SK-N-SH (cell line): ENCODE results near the gene LRRC75A. TPM values are rescaled to one million over a fixed set of nuclear protein-coding genes. Genes with fewer than 3 reads are reported as not detected.

ENCODE experiments used
- CTCF ChIA-PET: fragments of 300-600, 350-600 bp; formaldehyde crosslinking; extraction: SDS; loops from one replicate; lab custom pipeline; 2021; lab: Yijun Ruan, JAX
- POLR2A ChIA-PET: fragments of 350-600 bp; sonication (Branson Sonifier 250); formaldehyde crosslinking; extraction: SDS; loops from one replicate; lab custom pipeline; 2020; ENCODE audit warnings: antibody characterized with exemption, inconsistent platforms; lab: Yijun Ruan, JAX
- DNase-seq: peaks from one replicate; pipeline ENCODE4 v3.0.0; 2012
- H2AFZ ChIP-seq: fragments of 200-600 bp; sonication (generic); 2 replicates; pipeline ENCODE4 v1.8.1; 2016; ENCODE audit warnings: antibody characterized with exemption, mild to moderate bottlenecking, low read depth
- H3F3A ChIP-seq: fragments of 200-600 bp; sonication (generic); replicated peaks from 2 replicates; pipeline ENCODE3; 2016; ENCODE audit warnings: antibody characterized with exemption, mild to moderate bottlenecking; ENCODE audit not compliant: insufficient read depth
- H3K27ac ChIP-seq, 2 experiments: fragments of 200-500 bp in 1 of 2; fragments of 200-600 bp in 1 of 2; sonication (Bioruptor generic) in 1 of 2; sonication (generic), shearing (Covaris generic) in 1 of 2; 2 replicates each; pipeline versions ENCODE4 v1.5.1 to v1.6.1; 2014 to 2016; ENCODE audit warnings: low read depth in 2 of 2, inconsistent platforms in 1 of 2, low read length in 1 of 2, mild to moderate bottlenecking in 1 of 2, mixed read lengths in 1 of 2
- H3K27me3 ChIP-seq: fragments of 200-600 bp; sonication (generic), shearing (Covaris generic); 2 replicates; pipeline ENCODE4 v1.6.1; 2016; ENCODE audit warnings: mixed run types; ENCODE audit not compliant: insufficient read depth
- H3K36me3 ChIP-seq, 2 experiments: fragments of 200-500 bp in 1 of 2; fragments of 200-600 bp in 1 of 2; sonication (Bioruptor generic) in 1 of 2; sonication (generic) in 1 of 2; replicated peaks in 1 of 2; 2 replicates each; pipeline versions ENCODE3 to v1.5.1; 2014 to 2016; ENCODE audit warnings: low read length in 1 of 2, mild to moderate bottlenecking in 1 of 2; ENCODE audit not compliant: insufficient read depth in 2 of 2, control insufficient read depth in 1 of 2
- H3K4me1 ChIP-seq, 2 experiments: fragments of 200-500 bp in 1 of 2; fragments of 200-600 bp in 1 of 2; sonication (Bioruptor generic) in 1 of 2; sonication (generic), shearing (Covaris generic) in 1 of 2; 2 replicates each; pipeline versions ENCODE4 v1.5.1 to v1.6.1; 2014 to 2016; ENCODE audit warnings: low read depth in 1 of 2, low read length in 1 of 2, mixed run types in 1 of 2; ENCODE audit not compliant: insufficient read depth in 2 of 2, control insufficient read depth in 1 of 2
- H3K4me2 ChIP-seq: fragments of 200-600 bp; sonication (generic), shearing (Covaris generic); 2 replicates; pipeline ENCODE4 v1.6.1; 2017; ENCODE audit warnings: mixed run types
- H3K4me3 ChIP-seq, 2 experiments: fragments of 200-500 bp in 1 of 2; fragments of 200-600 bp in 1 of 2; sonication (Bioruptor generic) in 1 of 2; sonication (generic), shearing (Covaris generic) in 1 of 2; 2 replicates each; pipeline versions ENCODE4 v1.5.1 to v1.8.1; 2014 to 2016; ENCODE audit warnings: low read depth in 2 of 2, inconsistent platforms in 1 of 2, low read length in 1 of 2, mild to moderate bottlenecking in 1 of 2, mixed read lengths in 1 of 2, moderate library complexity in 1 of 2
- H3K79me2 ChIP-seq: fragments of 200-600 bp; sonication (generic); 2 replicates; pipeline ENCODE4 v1.8.1; 2017; ENCODE audit warnings: mild to moderate bottlenecking; ENCODE audit not compliant: insufficient read depth
- H3K9ac ChIP-seq: fragments of 200-600 bp; sonication (generic); 2 replicates; pipeline ENCODE4 v1.6.1; 2017; ENCODE audit warnings: mixed run types
- H3K9me2 ChIP-seq: fragments of 200-600 bp; sonication (generic); 2 replicates; pipeline ENCODE4 v1.6.1; 2017; ENCODE audit warnings: mixed run types
- H3K9me3 ChIP-seq: fragments of 200-600 bp; sonication (generic); 2 replicates; pipeline ENCODE4 v1.6.1; 2017; ENCODE audit warnings: mixed run types, mild to moderate bottlenecking, moderate library complexity
- H4K20me1 ChIP-seq: fragments of 200-600 bp; sonication (generic); 2 replicates; pipeline ENCODE4 v1.6.1; 2017; ENCODE audit warnings: mild to moderate bottlenecking, mixed run types; ENCODE audit not compliant: insufficient read depth
- CHD2 ChIP-seq: fragments of 150-350 bp; IDR thresholded peaks from 2 replicates; pipeline ENCODE4 v1.6.1; 2018; ENCODE audit warnings: low read length; ENCODE audit not compliant: partially characterized antibody
- ELF1 ChIP-seq: IDR thresholded peaks from 2 replicates; pipeline ENCODE4 v1.4.0; 2012
- FOSL2 ChIP-seq: IDR thresholded peaks from 2 replicates; pipeline ENCODE4 v1.4.0; 2012; ENCODE audit warnings: low read depth, mild to moderate bottlenecking, moderate library complexity, borderline replicate concordance
- GATA2 ChIP-seq: sonication (generic); formaldehyde crosslinking; IDR thresholded peaks from 2 replicates; pipeline ENCODE4 v1.5.0; 2020; ENCODE audit warnings: mild to moderate bottlenecking, missing genetic modification reagents
- IRF3 ChIP-seq: fragments of 150-350 bp; IDR thresholded peaks from 2 replicates; pipeline ENCODE4 v1.6.1; 2016; ENCODE audit warnings: mild to moderate bottlenecking, low read depth, low read length
- MEF2A ChIP-seq: IDR thresholded peaks from 2 replicates; pipeline ENCODE4 v1.4.0; 2012; ENCODE audit warnings: low read depth, borderline replicate concordance
- NFIC ChIP-seq: IDR thresholded peaks from 2 replicates; pipeline ENCODE4 v1.4.0; 2012; ENCODE audit warnings: borderline replicate concordance
- NRF1 ChIP-seq: IDR thresholded peaks from 2 replicates; pipeline ENCODE4 v1.6.1; 2012; ENCODE audit warnings: low read depth, mild to moderate bottlenecking, low read length
- POLR2AphosphoS5 ChIP-seq: IDR thresholded peaks from 2 replicates; pipeline ENCODE4 v1.6.1; 2012; ENCODE audit warnings: low read depth, low read length
- RAD21 ChIP-seq: IDR thresholded peaks from 2 replicates; pipeline ENCODE4 v1.6.1; 2012; ENCODE audit warnings: mild to moderate bottlenecking, low read length
- REST ChIP-seq: IDR thresholded peaks from 2 replicates; pipeline ENCODE4 v1.6.1; 2012; ENCODE audit warnings: mild to moderate bottlenecking, low read depth, low read length, moderate library complexity
- RFX5 ChIP-seq: IDR thresholded peaks from 2 replicates; pipeline ENCODE4 v1.6.1; 2012; ENCODE audit warnings: mild to moderate bottlenecking, improper control_type of control experiment, low read length
- RXRA ChIP-seq: IDR thresholded peaks from 2 replicates; pipeline ENCODE4 v1.4.0; 2012; ENCODE audit warnings: low read depth, mild to moderate bottlenecking, borderline replicate concordance
- SMC3 ChIP-seq: IDR thresholded peaks from 2 replicates; pipeline ENCODE4 v1.6.1; 2012; ENCODE audit warnings: low read depth, low read length, improper control_type of control experiment
- TAF1 ChIP-seq: IDR thresholded peaks from 2 replicates; pipeline ENCODE4 v1.6.1; 2012; ENCODE audit warnings: low read depth, mild to moderate bottlenecking, low read length, moderate library complexity, borderline replicate concordance
- ZBTB33 ChIP-seq: IDR thresholded peaks from 2 replicates; pipeline ENCODE4 v1.4.0; 2012; ENCODE audit warnings: low read depth, borderline replicate concordance
- WGBS: methylation state at CpG from one replicate; pipeline ENCODE4 v1.1.6; 2017; ENCODE audit warnings: low lambda C conversion rate; 5-methylcytosine and 5-hydroxymethylcytosine counted together
- polyA plus RNA-seq, 3 experiments: library from polyadenylated mRNA; depleted of rRNA; stranded (reverse); fragments of >200 nt; gene quantifications; 2 replicates each; pipeline ENCODE4 v1.2.3, GENCODE V29; 2012

LRRC75A gene
- polyA plus RNA-seq, 1 of the 3 experiments (the other 2 are of a cell fraction) = 1.2 TPM

- 67% methylated on average over 12 of the region's 12 CpGs for WGBS
- no peak for DNase-seq
- Histone ChIP-seq H3K4me1 (peaks cover 0 to 4% of the 10 kb centered on the region in 2 experiments; a peak in 1 of 4 replicates), H3K36me3 (no peaks in the 10 kb centered on the region), H2AFZ (no peak overlapping the region), H3K27ac (no peak overlapping the region), H3K4me2 (no peak overlapping the region), H3K9ac (no peak overlapping the region), H3K4me3 (no peak overlapping the region), H4K20me1 (no peaks in the 10 kb centered on the region), H3K27me3 (peaks cover 29% of the 10 kb centered on the region; the same call in 1 of the 2 replicates), H3K9me3 (no peaks in the 10 kb centered on the region), H3K79me2 (no peaks in the 10 kb centered on the region), H3F3A (no peaks in the 10 kb centered on the region), H3K9me2 (no peaks in the 10 kb centered on the region)
- TF ChIP-seq ZBTB33 = no peak
- TF ChIP-seq FOSL2 = no peak
- TF ChIP-seq RFX5 = no peak
- CTCF ChIA-PET = interaction anchor here (1.2 to 3.7 kb wide), 4 partner anchors 21 to 45 kb away, joined by 3 to 15 read pairs (median 7); no protein-coding TSS in a partner anchor
- POLR2A ChIA-PET = no interaction called here
Measured at GRCh38 chr17:16495980-16496819, 4.2 kb upstream of the LRRC75A start.

GRCh38 chr17:16495561-16495960 lies 3.6 kb upstream of the LRRC75A start:
- Histone ChIP-seq H3K9ac (no peak overlapping the region), H3K4me3 (no peak overlapping the region), H3K79me2 (no peaks in the 10 kb centered on the region), H3K9me2 (no peaks in the 10 kb centered on the region), H3K27ac (no peak overlapping the region), H3K27me3 (peaks cover 29% of the 10 kb centered on the region; the same call in 1 of the 2 replicates), H2AFZ (no peak overlapping the region), H3K4me2 (no peak overlapping the region), H3F3A (no peaks in the 10 kb centered on the region), H4K20me1 (no peaks in the 10 kb centered on the region), H3K9me3 (no peaks in the 10 kb centered on the region), H3K36me3 (no peaks in the 10 kb centered on the region), H3K4me1 (peaks cover 0 to 11% of the 10 kb centered on the region in 2 experiments; a peak in 1 of 4 replicates)
- no peak for DNase-seq
- ChIA-PET CTCF (interaction anchor here (1.2 to 3.7 kb wide), 3 partner anchors 26 to 45 kb away, joined by 3 to 15 read pairs (median 10); no protein-coding TSS in a partner anchor), POLR2A (no interaction called here)
- WGBS = 39% methylated on average over 4 of the region's 4 CpGs
- TF ChIP-seq NRF1 = no peak
- TF ChIP-seq ELF1 = no peak
- TF ChIP-seq MEF2A = no peak
- TF ChIP-seq REST = no peak
- no peak for TF ChIP-seq SMC3
- TF ChIP-seq NFIC = no peak
- TF ChIP-seq IRF3 = no peak
- no peak for TF ChIP-seq GATA2 (CRISPR knock-in tag)
- TF ChIP-seq TAF1 = no peak
- TF ChIP-seq CHD2 = no peak
- no peak for TF ChIP-seq ZBTB33
- TF ChIP-seq RXRA = no peak
- TF ChIP-seq RAD21 = no peak
- TF ChIP-seq POLR2AphosphoS5 = no peak
